ENCODE data around the gene AK1. TPM values are rescaled to one million over a fixed set of nuclear protein-coding genes. Genes with fewer than 3 reads are reported as not detected.

The AK1 gene
- total and polyA plus RNA-seq, 2 of the 8 experiments (the other 6 are each of a cell fraction or from before 2014, with no cell fraction given): 37.9 to 39.2 TPM

DNA sequence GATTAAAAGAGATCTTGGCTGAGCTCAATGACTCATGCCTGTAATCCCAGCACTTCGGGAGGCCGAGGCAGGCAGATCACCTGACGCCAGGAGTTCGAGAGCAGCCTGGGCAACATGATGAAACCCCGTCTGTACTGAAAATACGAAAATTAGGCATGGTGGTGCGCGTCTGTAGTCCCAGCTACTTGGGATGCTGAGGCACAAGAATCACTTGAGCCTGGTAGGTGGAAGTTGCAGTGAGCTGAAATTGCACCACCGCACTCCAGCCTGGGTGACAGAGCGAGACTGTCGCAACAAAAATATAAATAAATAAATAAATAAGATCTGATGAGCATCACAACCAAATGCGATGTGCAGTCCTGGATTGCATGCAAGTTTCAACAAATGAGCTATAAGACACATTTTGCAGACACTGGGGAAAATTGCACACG, 14.3 kb downstream of the AK1 start (continued):
- TF ChIP-seq, protein P1, sequence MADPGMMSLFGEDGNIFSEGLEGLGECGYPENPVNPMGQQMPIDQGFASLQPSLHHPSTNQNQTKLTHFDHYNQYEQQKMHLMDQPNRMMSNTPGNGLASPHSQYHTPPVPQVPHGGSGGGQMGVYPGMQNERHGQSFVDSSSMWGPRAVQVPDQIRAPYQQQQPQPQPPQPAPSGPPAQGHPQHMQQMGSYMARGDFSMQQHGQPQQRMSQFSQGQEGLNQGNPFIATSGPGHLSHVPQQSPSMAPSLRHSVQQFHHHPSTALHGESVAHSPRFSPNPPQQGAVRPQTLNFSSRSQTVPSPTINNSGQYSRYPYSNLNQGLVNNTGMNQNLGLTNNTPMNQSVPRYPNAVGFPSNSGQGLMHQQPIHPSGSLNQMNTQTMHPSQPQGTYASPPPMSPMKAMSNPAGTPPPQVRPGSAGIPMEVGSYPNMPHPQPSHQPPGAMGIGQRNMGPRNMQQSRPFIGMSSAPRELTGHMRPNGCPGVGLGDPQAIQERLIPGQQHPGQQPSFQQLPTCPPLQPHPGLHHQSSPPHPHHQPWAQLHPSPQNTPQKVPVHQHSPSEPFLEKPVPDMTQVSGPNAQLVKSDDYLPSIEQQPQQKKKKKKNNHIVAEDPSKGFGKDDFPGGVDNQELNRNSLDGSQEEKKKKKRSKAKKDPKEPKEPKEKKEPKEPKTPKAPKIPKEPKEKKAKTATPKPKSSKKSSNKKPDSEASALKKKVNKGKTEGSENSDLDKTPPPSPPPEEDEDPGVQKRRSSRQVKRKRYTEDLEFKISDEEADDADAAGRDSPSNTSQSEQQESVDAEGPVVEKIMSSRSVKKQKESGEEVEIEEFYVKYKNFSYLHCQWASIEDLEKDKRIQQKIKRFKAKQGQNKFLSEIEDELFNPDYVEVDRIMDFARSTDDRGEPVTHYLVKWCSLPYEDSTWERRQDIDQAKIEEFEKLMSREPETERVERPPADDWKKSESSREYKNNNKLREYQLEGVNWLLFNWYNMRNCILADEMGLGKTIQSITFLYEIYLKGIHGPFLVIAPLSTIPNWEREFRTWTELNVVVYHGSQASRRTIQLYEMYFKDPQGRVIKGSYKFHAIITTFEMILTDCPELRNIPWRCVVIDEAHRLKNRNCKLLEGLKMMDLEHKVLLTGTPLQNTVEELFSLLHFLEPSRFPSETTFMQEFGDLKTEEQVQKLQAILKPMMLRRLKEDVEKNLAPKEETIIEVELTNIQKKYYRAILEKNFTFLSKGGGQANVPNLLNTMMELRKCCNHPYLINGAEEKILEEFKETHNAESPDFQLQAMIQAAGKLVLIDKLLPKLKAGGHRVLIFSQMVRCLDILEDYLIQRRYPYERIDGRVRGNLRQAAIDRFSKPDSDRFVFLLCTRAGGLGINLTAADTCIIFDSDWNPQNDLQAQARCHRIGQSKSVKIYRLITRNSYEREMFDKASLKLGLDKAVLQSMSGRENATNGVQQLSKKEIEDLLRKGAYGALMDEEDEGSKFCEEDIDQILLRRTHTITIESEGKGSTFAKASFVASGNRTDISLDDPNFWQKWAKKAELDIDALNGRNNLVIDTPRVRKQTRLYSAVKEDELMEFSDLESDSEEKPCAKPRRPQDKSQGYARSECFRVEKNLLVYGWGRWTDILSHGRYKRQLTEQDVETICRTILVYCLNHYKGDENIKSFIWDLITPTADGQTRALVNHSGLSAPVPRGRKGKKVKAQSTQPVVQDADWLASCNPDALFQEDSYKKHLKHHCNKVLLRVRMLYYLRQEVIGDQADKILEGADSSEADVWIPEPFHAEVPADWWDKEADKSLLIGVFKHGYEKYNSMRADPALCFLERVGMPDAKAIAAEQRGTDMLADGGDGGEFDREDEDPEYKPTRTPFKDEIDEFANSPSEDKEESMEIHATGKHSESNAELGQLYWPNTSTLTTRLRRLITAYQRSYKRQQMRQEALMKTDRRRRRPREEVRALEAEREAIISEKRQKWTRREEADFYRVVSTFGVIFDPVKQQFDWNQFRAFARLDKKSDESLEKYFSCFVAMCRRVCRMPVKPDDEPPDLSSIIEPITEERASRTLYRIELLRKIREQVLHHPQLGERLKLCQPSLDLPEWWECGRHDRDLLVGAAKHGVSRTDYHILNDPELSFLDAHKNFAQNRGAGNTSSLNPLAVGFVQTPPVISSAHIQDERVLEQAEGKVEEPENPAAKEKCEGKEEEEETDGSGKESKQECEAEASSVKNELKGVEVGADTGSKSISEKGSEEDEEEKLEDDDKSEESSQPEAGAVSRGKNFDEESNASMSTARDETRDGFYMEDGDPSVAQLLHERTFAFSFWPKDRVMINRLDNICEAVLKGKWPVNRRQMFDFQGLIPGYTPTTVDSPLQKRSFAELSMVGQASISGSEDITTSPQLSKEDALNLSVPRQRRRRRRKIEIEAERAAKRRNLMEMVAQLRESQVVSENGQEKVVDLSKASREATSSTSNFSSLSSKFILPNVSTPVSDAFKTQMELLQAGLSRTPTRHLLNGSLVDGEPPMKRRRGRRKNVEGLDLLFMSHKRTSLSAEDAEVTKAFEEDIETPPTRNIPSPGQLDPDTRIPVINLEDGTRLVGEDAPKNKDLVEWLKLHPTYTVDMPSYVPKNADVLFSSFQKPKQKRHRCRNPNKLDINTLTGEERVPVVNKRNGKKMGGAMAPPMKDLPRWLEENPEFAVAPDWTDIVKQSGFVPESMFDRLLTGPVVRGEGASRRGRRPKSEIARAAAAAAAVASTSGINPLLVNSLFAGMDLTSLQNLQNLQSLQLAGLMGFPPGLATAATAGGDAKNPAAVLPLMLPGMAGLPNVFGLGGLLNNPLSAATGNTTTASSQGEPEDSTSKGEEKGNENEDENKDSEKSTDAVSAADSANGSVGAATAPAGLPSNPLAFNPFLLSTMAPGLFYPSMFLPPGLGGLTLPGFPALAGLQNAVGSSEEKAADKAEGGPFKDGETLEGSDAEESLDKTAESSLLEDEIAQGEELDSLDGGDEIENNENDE (IDR thresholded peaks at IDR 0.05; ENCODE audit: insufficient replicate concordance, low read length): no peak
- TF ChIP-seq GABPA (IDR thresholded peaks at IDR 0.05; ENCODE audit: borderline replicate concordance, insufficient read depth, low read length): no peak
- TF ChIP-seq EP300 (IDR thresholded peaks at IDR 0.05; ENCODE audit: borderline replicate concordance in 1 of 2, low read depth in 2 of 2, low read length in 2 of 2): no peak
- TF ChIP-seq, protein P2, sequence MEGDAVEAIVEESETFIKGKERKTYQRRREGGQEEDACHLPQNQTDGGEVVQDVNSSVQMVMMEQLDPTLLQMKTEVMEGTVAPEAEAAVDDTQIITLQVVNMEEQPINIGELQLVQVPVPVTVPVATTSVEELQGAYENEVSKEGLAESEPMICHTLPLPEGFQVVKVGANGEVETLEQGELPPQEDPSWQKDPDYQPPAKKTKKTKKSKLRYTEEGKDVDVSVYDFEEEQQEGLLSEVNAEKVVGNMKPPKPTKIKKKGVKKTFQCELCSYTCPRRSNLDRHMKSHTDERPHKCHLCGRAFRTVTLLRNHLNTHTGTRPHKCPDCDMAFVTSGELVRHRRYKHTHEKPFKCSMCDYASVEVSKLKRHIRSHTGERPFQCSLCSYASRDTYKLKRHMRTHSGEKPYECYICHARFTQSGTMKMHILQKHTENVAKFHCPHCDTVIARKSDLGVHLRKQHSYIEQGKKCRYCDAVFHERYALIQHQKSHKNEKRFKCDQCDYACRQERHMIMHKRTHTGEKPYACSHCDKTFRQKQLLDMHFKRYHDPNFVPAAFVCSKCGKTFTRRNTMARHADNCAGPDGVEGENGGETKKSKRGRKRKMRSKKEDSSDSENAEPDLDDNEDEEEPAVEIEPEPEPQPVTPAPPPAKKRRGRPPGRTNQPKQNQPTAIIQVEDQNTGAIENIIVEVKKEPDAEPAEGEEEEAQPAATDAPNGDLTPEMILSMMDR (IDR thresholded peaks at IDR 0.05; ENCODE audit: control extremely low read depth in 1 of 3, insufficient read depth in 1 of 3, low read depth in 1 of 3, low read length in 3 of 3): no peak
- no peak for TF ChIP-seq CHD2 (IDR thresholded peaks at IDR 0.05; ENCODE audit: low read length)
- TF ChIP-seq PHF8 (conservative IDR thresholded peaks at IDR 0.05; ENCODE audit: low read depth, low read length): no peak

Data from H1 (cell line).